Measurements from ENCODE around the gene GNA14. TPM values are rescaled to one million over a fixed set of nuclear protein-coding genes. Genes with fewer than 3 reads are reported as not detected.
A peak's percentile ranks its signal among the peaks of the same experiment; 100 is the strongest.

The GNA14 gene
- polyA plus RNA-seq, 2 of the 4 experiments (the other 2 are of a cell fraction): 0.04 to 0.06 TPM

- 80% methylated on average over 3 of the region's 3 CpGs for WGBS (ENCODE audit: missing lambda C conversion rate)
- Histone ChIP-seq H3K27ac (no peak overlapping the region), H3K4me3 (no peak overlapping the region), H3K9me3 (no peaks in the 10 kb centered on the region; the same call in 2 of the 3 replicates), H3K4me1 (0 out of 3 replicates have a peak, but pooled peaks cover 5% of the 10 kb centered on the region), H3K4me2 (no peak overlapping the region)
- no peak for TF ChIP-seq HOXA7 (CRISPR knock-in tag; IDR thresholded peaks at IDR 0.05)
- no peak for TF ChIP-seq TP53 (CRISPR knock-in tag; IDR thresholded peaks at IDR 0.05)
- TF ChIP-seq RAD21 (conservative IDR thresholded peaks at IDR 0.05 in 1 of 2, IDR thresholded peaks at IDR 0.05 in 1 of 2): no peak
- no peak for TF ChIP-seq FOSL2 (IDR thresholded peaks at IDR 0.05)
- TF ChIP-seq FOSL2 (CRISPR knock-in tag; IDR thresholded peaks at IDR 0.05): no peak
- TF ChIP-seq RFX5 (IDR thresholded peaks at IDR 0.05): no peak
- ChIA-PET CTCF (interaction anchor here (1.1 to 12.3 kb wide), 4 partner anchors 12 to 286 kb away, joined by 3 to 238 read pairs (median 83); no protein-coding TSS in a partner anchor), POLR2A (no interaction called here)
- ATAC-seq: no peak
- DNase-seq (ENCODE audit: low read depth in 1 of 2, low spot score in 1 of 2): no peak
- no peak for FAIRE-seq
Measured at GRCh38 chr9:77463151-77463550, 185.0 kb downstream of the GNA14 start.

GRCh38 chr9:77462066-77462465 lies 186.1 kb downstream of the GNA14 start:
- DNase-seq (ENCODE audit: low read depth in 1 of 2, low spot score in 1 of 2) (no peak), FAIRE-seq (no peak), ATAC-seq (no peak)
- Histone ChIP-seq H3K4me3 (no peak overlapping the region), H3K4me2 (no peak overlapping the region), H3K4me1 (0 out of 3 replicates have a peak, but pooled peaks cover 5% of the 10 kb centered on the region), H3K27ac (no peak overlapping the region), H3K9me3 (no peaks in the 10 kb centered on the region; the same call in 2 of the 3 replicates)
- ChIA-PET CTCF (interaction anchor here (0.5 to 12.3 kb wide), 7 partner anchors 11 to 287 kb away, joined by 3 to 238 read pairs (median 4); no protein-coding TSS in a partner anchor), POLR2A (no interaction called here)
- no peak for TF ChIP-seq KDM1A (IDR thresholded peaks at IDR 0.05; ENCODE audit: low read depth)
- no peak for TF ChIP-seq HOXB13 (CRISPR knock-in tag; IDR thresholded peaks at IDR 0.05; ENCODE audit: low read depth)
- no peak for TF ChIP-seq SMC3 (IDR thresholded peaks at IDR 0.05)
- TF ChIP-seq POLR2A (IDR thresholded peaks at IDR 0.05; ENCODE audit: low read length): no peak
- TF ChIP-seq ZC3H11A (IDR thresholded peaks at IDR 0.05): no peak
- 69% methylated on average over 10 of the region's 10 CpGs for WGBS (ENCODE audit: missing lambda C conversion rate)

GRCh38 chr9:77460938-77461337 lies 187.2 kb downstream of the GNA14 start:
- H3K27ac ChIP-seq: no peak overlapping the region
- no peak for FAIRE-seq
- TF ChIP-seq SREBF2 (IDR thresholded peaks at IDR 0.05) (no peak), TFCP2L1 (CRISPR knock-in tag; IDR thresholded peaks at IDR 0.05) (no peak), POLR2A (IDR thresholded peaks at IDR 0.05; ENCODE audit: low read length) (no peak), CHD2 (IDR thresholded peaks at IDR 0.05; ENCODE audit: low read length, partially characterized antibody) (no peak), PHF8 (IDR thresholded peaks at IDR 0.05; ENCODE audit: borderline replicate concordance, low read depth) (no peak), MAFK (IDR thresholded peaks at IDR 0.05; ENCODE audit: partially characterized antibody) (no peak), SMC3 (IDR thresholded peaks at IDR 0.05) (no peak), CBX8 (IDR thresholded peaks at IDR 0.05) (no peak), KDM5A (IDR thresholded peaks at IDR 0.05) (no peak), RARB (CRISPR knock-in tag; IDR thresholded peaks at IDR 0.05) (no peak), FOXS1 (CRISPR knock-in tag; IDR thresholded peaks at IDR 0.05) (no peak), FOSB (CRISPR knock-in tag; IDR thresholded peaks at IDR 0.05) (no peak)
- ChIA-PET CTCF (interaction anchor here (0.9 to 12.3 kb wide), 5 partner anchors 8 to 288 kb away, joined by 3 to 238 read pairs (median 5); no protein-coding TSS in a partner anchor), POLR2A (no interaction called here)
- no peak for DNase-seq (ENCODE audit: low read depth in 1 of 2, low spot score in 1 of 2)
- 73% methylated on average over 8 of the region's 8 CpGs for WGBS (ENCODE audit: missing lambda C conversion rate)
- H3K4me3 ChIP-seq: no peak overlapping the region
- no peaks in the 10 kb centered on the region for H3K4me1 ChIP-seq
- H3K9me3 ChIP-seq: no peaks in the 10 kb centered on the region; the same call in 2 of the 3 replicates
- H3K4me2 ChIP-seq: no peak overlapping the region
- ATAC-seq: no peak

DNA sequence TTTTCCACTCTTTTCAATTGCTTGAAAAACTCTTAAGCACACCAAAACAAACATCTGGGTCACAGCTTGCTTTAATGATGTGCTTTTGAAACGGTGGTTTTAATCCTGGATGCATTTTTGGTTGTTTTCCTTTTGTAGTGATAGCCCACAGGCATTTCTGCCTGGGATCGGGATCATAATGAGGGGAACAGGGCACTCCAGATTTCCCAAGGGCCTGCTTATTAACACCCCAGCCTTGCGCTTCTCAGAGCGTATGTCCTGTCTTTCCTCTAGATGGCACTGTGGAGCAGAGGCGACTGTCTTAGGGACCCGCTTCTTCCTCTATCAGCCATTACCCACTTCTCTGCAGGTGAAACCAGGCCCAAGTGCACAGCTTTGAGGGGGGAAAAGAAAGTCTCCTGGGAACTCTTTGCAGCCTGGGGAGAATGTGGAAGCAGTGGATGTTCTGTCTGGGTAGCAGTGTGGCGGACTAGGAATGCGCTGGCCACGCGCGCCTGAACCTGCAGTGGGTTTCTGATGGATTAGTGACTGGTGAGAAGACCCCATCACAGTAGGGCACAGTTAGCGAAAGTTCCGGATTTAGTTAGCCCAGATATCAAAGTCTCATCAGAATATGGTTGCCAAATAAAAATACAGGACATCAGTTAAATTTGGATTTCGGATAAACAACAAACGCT lies 190.1 kb downstream of the GNA14 start:
- WGBS (ENCODE audit: missing lambda C conversion rate): 46% methylated on average over 15 of the region's 15 CpGs
- ATAC-seq (peak; percentile 87 to 93), FAIRE-seq (peak; percentile 18), DNase-seq (ENCODE audit: low read depth in 1 of 2, low spot score in 1 of 2) (peak; percentile 72 to 79)
- H3K4me3 ChIP-seq: no peak overlapping the region
- H3K27ac ChIP-seq: no peak overlapping the region
- H3K4me1 ChIP-seq: no peaks in the 10 kb centered on the region
- H3K9me3 ChIP-seq: no peaks in the 10 kb centered on the region
- POLR2A ChIA-PET: no interaction called here
- H3K4me2 ChIP-seq: peak overlapping the region; percentile 22; the same call in 1 of the 3 replicates
- CTCF ChIA-PET: interaction anchor here (0.6 to 12.3 kb wide), 57 partner anchors 10 to 695 kb away, joined by 3 to 238 read pairs (median 4); no protein-coding TSS in a partner anchor
- no peak for TF ChIP-seq ZFP36 (IDR thresholded peaks at IDR 0.05; ENCODE audit: borderline replicate concordance, partially characterized antibody)
- no peak for TF ChIP-seq RNF2 (IDR thresholded peaks at IDR 0.05; ENCODE audit: borderline replicate concordance, low read depth)
- TF ChIP-seq MAFK (IDR thresholded peaks at IDR 0.05; ENCODE audit: partially characterized antibody): no peak
- peak; percentile 71 for TF ChIP-seq SMC3 (IDR thresholded peaks at IDR 0.05)
- peak; percentile 81 for TF ChIP-seq CTCF (IDR thresholded peaks at IDR 0.05)
- TF ChIP-seq RAD21 (conservative IDR thresholded peaks at IDR 0.05 in 1 of 2, IDR thresholded peaks at IDR 0.05 in 1 of 2): peak; percentile 68 to 82
- no peak for TF ChIP-seq HDAC2 (IDR thresholded peaks at IDR 0.05)
- TF ChIP-seq PHF8 (IDR thresholded peaks at IDR 0.05; ENCODE audit: borderline replicate concordance, low read depth): no peak
- TF ChIP-seq PBX3 (IDR thresholded peaks at IDR 0.05): no peak
- no peak for TF ChIP-seq NR3C1 (IDR thresholded peaks at IDR 0.05)
- no peak for TF ChIP-seq EHMT2 (IDR thresholded peaks at IDR 0.05; ENCODE audit: low read depth)
- TF ChIP-seq NFE2L2 (conservative IDR thresholded peaks at IDR 0.05; ENCODE audit: low read length): no peak
